ENCODE results near the gene HSF2BP.
"Not testable (repeated sequence)": the region's sequence is repeated elsewhere in the genome, so short reads cannot be mapped to it uniquely, and the experiment has no call there.

GRCh38 chr21:43502407-43503071 lies 156.7 kb downstream of the HSF2BP start:
- not testable (repeated sequence) for TF ChIP-seq POLR2A, CTCF, POLR2AphosphoS5 (IDR thresholded peaks at IDR 0.05)
